Inflammatory macrophage treated with lipopolysaccharide for 1 hour (primary cell): ENCODE data around the gene FBXO27.
"Not testable (repeated sequence)": the region's sequence is repeated elsewhere in the genome, so short reads cannot be mapped to it uniquely, and the experiment has no call there.

Experiments
- DNase-seq, 2 donors: peaks; one replicate each; pipeline ENCODE4 v3.0.0-alpha.2; 2020 to 2022

FBXO27 gene

DNA sequence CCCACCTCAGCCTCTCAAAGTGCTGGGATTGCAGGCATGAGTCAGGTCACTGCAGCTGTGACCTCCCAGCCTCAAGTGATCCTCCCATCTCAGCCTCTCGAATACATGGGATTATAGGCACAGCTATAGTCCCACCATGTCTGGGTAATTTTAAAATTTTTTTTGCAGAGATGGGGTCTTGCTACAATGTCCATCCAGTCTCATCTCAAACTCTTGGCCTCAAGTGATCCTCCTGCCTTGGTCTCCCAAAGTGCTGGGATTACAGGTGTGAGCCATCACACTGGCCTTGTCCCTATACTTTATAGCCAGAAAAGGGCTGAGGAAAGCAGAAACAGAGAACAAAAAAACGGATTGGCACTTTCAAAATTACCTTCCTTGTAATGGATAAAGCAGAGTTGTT lies 4.8 kb upstream of the FBXO27 start:
- DNase-seq = no peak

DNA sequence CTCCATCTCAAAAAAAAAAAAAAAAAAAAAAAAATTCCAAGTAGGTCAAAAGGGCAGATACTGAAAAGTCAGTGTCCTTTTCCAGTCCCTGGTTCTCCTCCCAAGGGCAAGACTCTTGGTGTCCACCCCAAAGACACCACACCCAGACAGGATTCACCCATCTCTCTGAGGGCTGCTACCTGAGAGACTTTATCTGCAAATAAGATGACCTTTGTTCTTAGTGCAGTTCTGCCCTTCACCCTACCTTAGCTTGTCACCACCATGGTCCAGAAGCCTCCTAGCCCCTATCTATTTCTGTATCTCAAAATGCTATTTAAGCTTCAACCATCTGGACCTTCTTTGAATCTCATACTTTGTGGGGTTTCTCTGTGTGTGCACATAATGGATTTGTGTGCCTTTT lies 4.2 kb upstream of the FBXO27 start:
- DNase-seq = no peak

DNA sequence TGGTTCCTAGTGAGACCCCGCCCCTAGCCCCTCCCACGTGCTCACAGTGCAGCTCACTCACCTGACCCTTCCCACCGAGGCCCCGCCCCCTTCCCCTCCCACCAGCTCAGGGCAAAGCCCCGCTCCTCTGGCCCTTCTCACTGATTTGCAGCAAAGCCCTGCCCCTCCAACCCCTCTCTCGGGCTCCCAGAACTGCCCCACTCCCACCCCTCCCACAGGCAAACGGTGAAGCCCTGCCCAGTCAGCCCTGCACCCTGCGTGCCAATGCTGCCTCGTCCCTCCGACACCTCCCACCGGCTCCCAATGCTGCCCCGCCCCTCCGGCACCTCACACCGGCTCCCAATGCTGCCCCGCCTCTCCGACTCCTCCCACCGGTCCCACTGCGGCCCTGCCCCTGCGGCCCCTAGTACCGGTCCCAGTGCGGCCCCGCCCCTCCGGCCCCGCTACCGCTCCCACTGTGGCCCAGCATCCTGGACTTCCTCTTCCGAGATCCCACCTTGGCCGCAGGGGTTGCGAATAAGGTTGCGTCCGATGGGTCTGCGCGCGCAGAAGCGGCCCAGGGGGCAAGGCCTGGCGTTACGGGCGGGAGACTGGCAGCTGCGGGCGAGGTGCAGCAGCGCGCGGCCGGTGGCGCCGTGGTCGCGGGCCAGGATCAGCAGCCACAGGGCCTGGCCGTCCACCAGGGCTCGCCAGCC lies 834 bp downstream of the FBXO27 start:
- peak in 1 of 2 donors; percentile 18 for DNase-seq

DNA sequence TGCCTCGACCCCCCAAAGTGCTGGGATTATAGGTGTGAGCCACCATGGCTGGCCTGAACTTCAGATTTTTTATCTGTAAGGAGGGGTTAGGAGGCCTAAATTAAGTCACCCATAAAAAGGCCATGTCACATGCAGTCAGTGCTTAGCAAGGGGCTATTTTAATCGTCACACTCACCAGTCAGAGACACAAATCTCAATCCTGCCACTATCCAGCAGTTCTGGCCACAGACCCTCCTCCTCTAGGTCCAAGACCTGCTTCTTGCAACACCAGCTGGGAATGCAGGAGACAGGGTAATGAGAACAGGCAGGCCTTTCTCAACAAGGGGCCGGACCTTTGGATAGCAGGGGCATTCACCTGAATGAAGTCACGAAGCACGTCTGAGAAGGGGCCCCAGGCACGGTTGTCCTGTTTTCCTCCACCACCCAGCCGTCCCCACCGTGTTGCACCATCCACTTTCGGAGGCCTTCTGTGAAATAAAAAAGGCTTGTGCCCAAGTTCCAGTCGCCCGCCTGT lies 1.4 kb downstream of the FBXO27 start:
- no peak for DNase-seq

DNA sequence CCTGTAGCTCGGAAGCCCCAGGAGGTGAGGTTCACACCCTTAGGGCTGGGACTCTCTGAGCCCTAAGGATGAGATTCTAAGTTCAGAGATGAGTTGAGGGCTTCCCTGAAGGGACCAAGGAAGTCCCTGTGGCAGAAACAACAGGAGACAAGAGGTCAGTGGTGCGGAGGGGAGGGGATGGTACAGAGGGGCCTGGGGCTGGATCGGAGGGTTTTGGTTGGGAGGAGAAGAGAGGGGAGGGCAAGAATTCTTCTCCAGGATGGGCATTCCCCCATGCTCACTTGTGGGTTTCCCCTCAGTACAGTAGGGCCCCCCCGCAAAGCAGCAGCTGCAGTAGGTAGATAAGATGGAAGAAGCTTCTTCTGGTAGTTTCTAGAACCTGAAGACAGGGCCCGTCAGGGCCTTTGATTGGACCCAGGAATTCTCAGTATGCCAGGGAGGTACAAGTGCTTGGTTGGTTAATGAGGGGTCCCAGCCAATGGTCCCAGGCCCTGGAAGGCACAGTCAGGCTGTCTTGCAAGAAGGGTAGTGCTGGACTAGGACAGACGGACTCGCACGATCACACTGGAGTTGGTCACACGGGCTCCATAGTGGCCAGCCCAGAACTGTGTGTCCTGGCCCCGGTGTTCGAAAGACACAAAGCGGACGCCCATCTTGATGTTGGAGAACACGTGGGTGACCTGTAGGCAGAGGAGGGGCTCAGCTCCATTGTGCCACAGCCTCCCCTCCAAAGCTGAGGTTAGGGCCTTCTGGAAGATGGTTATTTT lies 7.3 kb downstream of the FBXO27 start:
- no peak for DNase-seq

DNA sequence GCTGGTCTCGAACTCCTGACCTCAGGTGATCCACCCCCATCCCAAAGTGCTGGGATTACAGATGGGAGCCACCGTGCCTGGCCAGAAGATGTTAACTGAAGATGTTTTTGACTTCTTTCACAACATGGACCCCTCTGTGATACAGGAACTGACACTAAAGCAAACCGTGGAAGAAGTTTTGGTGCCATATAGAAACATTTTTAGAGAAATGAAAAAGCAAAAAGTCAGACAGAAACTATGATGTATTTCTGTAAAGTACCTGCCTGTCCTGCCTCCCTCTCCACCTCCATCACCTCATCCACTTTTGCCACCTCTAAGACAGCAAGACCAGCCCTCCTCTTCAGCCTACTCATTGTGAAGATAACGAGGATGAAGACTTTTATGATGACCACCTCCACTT lies 11.3 kb downstream of the FBXO27 start:
- DNase-seq = no peak

DNA sequence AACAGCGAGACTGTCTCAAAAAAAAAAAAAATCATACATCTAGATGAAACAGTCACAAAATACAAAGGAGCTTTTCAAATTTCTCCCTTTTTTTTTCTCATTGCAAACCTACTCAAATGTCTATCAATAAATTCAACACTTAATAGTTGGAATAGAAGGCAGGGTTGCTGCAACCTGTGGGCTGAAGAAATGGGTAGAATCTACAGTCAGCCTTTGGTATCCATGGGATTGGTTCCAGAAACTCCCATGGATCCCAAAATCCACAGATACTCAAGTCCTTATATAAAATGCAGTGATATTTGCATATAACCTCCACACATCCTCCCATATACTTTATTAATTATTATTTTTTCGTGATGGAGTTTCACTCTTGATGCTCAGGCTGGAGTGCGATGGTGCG lies 14.7 kb downstream of the FBXO27 start:
- DNase-seq = no peak

DNA sequence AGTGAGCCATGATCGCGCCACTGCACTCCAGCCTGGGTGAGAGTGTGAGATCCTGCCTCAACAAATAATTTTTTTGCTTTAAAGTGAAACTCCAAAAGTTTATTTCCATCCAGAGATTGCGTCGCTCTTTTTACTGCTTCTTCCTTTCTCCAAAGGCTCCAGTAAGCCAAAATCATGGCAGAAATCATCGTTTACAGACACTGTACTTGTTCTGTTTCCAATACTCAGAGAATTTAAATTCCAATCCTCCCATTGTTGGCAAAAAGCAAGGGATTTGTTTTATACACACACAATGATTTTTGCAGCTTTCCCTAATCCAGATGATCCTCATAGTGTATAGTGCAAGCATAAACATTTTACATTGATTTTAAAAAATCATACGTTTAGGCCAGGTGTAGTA lies 15.3 kb downstream of the FBXO27 start:
- no peak for DNase-seq

DNA sequence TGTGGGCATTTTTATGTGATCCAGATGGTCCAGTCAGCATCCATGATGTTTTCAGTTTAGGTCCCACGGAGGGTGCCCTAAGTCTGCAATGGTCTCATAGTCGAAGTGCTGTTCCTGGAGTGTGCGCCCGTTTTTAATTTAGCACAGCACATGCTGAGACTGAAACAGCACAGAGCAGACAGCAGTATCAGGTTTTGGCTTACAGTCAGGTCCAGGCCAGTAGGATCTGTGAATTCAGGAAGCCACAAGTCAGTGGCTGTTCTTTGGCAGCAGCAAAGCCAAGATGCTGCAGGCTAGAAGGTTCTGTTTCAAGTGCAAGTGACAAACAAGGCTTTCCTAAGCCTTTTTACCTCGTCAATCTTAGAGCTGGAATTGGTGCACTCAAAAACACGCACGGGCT lies 18.3 kb downstream of the FBXO27 start:
- DNase-seq = no peak

DNA sequence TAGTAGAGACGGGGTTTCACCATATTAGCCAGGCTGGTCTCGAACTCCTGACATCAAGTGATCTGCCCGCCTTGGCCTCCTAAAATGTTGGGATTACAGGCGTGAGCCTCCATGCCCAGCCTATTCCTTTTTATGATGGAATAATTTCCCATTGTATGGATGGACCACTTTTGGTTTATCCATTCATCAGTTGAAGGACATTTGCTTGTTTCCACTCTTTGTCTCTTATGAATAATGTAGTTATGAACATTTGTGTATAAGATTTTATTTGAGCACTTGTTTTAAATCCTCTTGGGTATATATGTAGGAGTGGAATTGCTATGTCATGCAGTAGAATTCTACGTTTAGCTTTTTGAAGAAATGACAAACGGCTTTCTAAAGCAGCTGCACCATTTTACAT lies 23.3 kb downstream of the FBXO27 start:
- no peak for DNase-seq

DNA sequence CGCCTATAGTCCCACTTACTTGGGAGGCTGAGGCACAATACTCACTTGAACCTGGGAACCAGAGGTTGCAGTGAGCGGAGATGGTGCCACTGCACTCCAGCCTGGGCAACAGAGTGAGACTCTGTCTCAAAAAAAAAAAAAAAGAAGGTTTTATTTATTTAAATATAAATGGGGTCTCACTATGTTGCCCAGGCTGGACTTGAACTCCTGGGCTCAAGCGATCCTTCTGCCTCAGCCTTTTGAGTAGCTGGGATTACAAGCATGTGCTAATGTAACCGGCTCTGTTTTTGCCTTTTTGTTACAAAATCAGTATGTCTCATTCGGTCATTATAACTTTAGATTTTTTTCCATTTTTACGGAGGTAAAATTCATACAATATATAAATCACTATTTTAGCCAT lies 24.2 kb downstream of the FBXO27 start:
- no peak for DNase-seq

DNA sequence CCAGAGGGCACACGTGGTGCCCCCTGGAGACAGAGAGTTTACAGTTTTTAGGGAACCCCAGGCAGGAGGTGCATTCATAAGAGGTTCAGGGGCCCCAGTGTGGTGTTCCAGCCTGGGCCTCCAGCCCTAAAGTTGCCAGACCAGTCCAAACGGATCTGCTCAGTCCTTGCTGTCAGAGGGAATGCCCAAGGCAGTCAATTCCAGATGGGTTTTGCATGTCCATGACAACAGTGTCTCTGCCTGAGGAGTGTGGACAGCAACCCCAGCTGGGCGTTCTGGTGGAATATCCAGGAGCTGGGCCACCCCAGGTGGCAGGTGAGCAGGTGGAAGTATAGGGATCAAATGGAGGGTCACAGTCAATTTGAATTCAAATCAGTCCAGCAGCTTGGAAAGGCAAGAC lies 25.3 kb downstream of the FBXO27 start:
- DNase-seq = no peak

DNA sequence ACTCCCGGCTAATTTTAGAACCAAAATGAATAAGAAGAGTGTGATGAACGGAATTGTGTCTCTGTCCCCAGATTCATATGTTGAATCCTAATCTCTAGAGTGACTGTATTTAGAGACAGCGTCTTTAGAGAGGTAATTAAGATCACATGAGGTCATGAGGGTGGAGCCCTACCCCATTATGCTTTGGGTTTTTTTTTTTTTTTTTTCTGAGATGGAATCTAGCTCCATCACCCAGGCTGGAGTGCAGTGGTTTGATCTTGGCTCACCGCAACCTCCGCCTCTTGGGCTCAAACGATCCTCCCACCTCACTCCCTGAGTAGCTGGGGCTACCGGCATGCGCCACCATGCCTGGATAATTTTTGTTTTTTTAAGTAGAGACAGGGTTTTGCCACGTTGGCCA lies 27.9 kb downstream of the FBXO27 start:
- DNase-seq = no peak

DNA sequence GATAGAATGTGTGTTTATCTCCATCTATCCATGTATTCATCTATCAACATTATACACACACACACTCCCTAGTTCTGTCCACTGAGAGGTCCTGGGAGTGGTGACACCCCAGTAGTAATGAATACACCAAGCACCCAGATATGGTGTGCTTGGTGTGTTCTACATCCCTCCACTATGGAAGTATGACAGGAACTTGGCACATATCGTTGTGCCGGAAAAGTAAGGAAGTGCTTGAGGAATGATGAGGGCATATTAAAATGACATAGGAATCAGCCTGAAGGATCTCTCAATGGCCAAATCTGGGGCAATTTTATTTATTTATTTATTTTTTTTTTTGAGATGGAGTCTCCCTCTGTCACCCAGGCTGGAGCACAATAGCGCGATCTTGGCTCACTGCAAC lies 28.6 kb downstream of the FBXO27 start:
- no peak for DNase-seq

DNA sequence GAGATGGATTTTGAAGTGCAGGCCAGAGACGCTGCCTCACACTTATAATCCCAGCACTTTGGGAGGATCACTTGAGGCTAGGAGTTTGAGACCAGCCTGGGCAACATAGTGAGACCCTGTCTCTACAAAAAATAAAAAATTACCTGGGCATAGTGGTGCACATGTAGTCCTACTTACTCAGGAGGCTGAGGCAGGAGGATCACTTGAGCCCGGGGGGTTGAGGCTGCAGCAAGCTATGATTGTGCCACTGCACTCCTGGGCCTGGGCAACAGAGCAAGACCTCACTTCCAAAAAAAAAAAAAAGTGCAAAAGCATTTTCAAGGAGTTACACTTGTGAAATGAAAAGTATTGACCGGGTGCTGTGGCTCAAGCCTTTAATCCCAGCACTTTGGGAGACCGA lies 29.2 kb downstream of the FBXO27 start:
- DNase-seq = no peak

DNA sequence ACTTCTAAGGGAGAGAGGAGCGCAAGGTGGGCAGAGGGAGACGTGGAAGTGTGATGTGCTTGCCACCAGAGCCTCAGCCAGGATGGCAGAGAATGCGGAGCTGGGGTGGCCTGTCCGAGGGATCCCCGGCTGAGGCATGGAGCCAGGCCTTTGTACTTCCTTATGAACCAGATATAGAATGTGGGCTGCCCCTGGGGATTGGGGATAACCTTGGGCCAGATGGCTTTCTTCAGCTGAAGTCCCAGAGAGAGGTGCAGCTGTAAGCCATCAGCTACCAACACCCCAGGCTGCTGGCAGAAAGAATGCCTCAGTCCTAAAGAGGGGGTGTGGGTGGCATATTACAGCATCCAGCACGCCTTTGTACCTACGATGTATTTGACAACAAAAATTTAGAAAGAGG lies 31.3 kb downstream of the FBXO27 start:
- DNase-seq = no peak

DNA sequence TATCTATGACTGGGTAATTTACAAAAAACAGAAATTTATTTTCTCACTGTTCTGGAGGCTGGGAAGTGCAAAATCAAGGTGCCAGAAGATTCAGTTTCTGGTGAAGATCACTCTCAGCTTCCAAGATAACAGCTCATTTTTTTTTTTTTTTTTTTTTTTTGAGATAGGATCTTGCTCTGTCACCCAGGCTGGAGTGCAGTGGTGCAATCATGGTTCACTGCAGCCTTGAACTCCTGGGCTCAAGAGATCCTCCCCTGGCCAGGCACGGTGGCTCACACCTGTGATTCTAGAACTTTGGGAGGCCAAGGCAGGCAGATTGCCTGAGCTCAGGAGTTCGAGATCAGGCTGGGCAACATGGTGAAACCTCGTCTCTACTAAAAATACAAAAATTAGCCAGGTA lies 34.8 kb downstream of the FBXO27 start:
- not testable (repeated sequence) for DNase-seq

DNA sequence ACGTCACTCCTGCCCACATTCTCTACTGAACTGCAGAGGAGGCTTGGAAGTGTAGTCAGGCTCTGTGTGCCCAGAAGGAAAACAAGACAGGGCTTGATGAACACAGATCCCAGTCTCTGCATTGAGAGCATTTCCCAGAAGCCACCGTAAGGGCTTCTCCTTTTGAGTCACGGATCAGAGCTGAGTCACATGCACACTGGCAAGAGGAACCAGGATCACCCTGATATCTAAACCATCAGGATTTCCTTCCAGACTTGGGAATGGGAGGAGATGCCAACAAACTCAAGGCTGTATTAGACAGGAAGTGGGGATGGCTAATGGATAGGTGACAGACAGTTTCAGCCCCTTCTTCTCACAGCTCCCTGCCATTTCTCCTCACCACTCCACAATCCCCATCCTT lies 39.1 kb downstream of the FBXO27 start:
- DNase-seq = peak; percentile 15 to 23

DNA sequence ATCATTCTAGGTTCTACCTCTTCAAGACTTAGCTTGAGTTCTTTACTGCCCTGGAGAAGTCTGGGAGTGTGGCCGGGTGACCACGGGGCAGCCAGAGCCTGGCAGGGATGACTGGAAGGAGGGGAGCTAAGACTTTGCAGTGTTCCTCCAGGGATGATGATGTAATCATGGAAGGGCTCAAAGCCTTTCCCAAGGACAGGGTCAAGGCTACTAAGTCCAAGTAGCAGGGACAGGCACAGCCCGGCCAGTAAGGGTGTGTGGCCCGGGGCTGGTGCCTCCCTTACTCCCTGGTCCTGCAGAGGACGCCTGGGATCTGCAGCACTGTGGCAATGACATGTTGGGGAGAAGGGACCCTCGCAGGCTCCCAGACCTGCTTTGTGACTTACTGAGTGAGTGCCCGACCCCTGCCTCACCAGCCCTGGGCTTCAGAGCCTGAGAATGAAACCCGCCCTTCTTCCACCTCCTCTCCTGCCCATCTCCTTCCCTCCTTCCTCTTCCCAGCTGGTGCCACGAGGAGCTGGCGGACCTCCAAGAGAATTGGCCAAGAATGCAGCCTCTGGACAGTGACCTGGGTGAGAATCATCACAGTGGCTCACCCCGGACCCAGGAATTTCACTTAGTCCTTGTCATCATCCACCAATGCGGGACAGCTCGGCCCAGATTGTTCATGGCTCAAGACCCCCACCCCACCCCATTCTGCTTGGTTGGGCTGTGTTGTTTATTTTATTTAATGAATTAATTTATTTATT lies 41.2 kb downstream of the FBXO27 start:
- DNase-seq = no peak

DNA sequence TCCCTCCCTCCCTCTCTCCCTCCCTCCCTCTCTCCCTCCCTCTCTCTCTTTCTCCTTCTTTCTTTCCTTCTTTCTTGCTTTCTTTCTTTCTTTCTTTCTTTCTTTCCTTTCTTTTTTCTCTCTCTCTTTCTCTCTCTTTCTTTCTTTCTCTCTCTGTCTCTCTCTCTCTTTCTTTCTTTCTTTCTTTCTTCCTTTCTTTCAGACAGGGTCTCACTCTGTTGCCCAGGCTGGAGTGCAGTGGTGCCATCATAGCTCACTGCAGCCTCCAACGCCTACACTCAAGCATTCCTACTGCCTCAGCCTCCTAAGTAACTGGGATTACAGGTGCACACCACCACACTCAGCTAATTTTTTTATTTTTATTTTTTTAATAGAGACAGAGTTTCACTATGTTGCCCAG lies 42.7 kb downstream of the FBXO27 start:
- DNase-seq = not testable (repeated sequence)

DNA sequence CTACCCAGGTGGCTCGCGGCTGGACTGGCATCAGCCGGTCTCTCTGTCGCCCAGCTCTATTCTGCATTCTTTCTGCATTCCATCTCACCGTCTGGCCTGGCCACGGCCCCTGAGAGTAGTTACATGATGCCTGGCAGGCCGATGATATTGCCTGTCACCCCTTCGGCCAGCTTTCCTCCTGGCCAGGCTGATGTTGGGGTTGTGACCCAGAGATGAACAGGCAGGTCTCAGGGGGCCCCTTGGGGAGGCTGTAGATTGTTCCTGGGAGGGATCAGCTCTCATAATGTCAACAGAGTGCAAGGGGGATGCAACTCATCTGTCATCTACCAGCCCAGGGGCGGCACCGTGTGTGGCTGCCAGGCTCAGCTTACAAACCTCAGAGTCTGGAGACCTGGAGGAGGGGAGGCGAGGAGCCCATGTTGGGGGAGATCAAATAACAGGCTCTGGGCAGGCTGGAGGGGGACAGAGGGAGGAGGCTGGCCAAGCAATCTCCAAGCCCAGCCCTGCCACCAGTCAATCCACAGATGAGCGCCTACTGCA lies 43.2 kb downstream of the FBXO27 start:
- no peak for DNase-seq

DNA sequence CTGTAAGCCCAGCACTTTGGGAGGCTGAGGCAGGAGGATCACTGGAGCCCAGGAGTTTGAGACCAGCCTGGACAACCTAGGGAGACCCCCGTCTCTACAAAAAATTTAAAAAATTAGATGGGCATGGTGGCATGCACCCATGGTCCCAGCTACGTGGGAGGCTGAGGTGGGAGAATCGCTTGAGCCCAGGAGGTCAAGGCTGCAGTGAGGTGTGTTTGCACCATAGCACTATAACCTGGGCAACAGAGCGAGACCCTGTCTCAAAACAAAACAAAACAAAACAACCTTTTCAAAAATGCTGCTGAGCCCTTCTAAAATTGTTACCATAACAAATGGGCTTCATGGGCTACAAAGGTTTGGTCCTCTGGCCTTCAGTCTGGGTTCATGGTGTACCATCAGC lies 43.7 kb downstream of the FBXO27 start:
- not testable (repeated sequence) for DNase-seq

DNA sequence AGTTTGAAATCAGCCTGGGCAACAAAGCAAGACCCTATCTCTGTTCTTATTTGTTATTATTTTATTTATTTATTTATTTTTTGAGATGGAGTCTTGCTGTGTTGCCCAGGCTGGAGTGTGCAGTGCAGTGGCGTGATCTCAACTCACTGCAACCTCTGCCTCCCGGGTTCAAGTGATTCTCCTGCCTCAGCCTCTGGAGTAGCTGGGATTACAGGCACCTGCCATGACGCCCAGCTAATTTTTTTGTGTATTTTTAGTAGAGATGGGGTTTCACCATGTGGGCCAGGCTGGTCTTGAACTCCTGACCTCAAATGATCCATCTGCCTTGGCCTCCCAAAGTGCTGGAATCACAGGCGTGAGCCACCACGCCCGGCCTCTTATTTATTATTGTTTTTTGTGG lies 44.6 kb downstream of the FBXO27 start:
- not testable (repeated sequence) for DNase-seq

DNA sequence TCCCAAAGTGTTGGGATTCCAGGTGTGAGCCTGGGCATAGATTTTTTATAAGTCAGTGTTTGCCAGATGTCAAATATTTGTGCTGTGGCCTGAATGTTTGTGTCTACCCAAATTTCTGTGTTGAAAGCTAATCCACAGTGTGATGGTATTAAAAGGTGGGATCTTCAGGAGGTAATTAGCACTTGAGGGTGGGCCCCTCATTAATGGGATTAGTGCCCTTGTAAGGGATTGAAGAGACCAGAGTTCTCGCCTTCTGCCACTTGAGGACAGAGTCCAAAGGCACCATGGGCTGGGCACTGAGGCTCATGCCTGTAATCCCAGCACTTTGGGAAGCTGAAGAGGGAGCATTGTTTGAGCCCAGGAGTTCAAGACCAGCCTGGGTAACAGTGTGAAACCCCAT lies 47.1 kb downstream of the FBXO27 start:
- DNase-seq = no peak
